ENCODE data around the gene LLGL2. TPM values are rescaled to one million over a fixed set of nuclear protein-coding genes. Genes with fewer than 3 reads are reported as not detected.

Gene LLGL2
- polyA plus RNA-seq, 1 donor (not counting 4 experiments of a cell fraction or from before 2014, with no cell fraction given) = 13.8 TPM

DNA sequence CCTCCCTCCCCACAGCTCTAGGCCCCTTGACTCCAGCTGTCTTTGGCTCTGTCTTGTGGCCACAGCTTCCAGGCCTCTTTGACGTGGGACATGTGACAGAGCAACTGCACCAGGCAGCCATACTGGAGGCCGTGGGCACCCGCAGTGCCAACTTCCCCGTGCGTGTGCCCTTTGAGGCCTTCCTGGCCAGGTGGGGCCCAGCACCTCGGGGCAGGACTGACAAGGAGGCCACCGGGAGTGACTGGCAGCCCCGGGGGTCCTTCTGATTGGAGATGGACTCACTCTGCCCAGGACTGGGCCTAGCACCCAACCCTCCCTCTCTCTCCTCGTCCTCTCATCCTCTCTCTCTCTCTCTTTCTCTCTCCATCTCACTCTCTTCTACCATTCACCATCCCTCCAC lies 77.6 kb downstream of the LLGL2 start:
- Histone ChIP-seq H3K4me3 (ENCODE audit: control insufficient read depth in 2 of 3, extremely low read depth in 1 of 3, insufficient read depth in 2 of 3, low read depth in 1 of 3, low read length in 3 of 3) (no peak overlapping the region), H3K27ac (ENCODE audit: control insufficient read depth, insufficient read depth, low read length) (no peak overlapping the region), H3K4me2 (ENCODE audit: control insufficient read depth, extremely low read depth, insufficient read depth, low read depth, low read length) (no peak overlapping the region), H2AFZ (ENCODE audit: control insufficient read depth, low read length) (no peak overlapping the region), H3K79me2 (ENCODE audit: control insufficient read depth, insufficient read depth, low read length) (no peaks in the 10 kb centered on the region), H3K36me3 (ENCODE audit: control insufficient read depth in 2 of 2, extremely low read depth in 1 of 2, insufficient read depth in 2 of 2, low read length in 2 of 2) (no peaks in the 10 kb centered on the region), H3K4me1 (ENCODE audit: control insufficient read depth, extremely low read depth, insufficient read depth, low read length) (peaks cover 6% of the 10 kb centered on the region), H3K27me3 (ENCODE audit: control insufficient read depth, extremely low read depth, insufficient read depth, low read length) (peaks cover 8% of the 10 kb centered on the region), H3K9me3 (ENCODE audit: control insufficient read depth, low read depth, low read length) (no peaks in the 10 kb centered on the region), H3K9ac (ENCODE audit: control insufficient read depth, extremely low read depth, insufficient read depth, low read length) (no peak overlapping the region), H4K20me1 (ENCODE audit: control insufficient read depth, extremely low read depth, insufficient read depth, low read length) (no peaks in the 10 kb centered on the region), H3K9me1 (ENCODE audit: control insufficient read depth, extremely low read depth, insufficient read depth, low read length) (no peaks in the 10 kb centered on the region)
- no peak for TF ChIP-seq CTCF (optimal IDR thresholded peaks at IDR 0.05 in 1 of 3, IDR thresholded peaks at IDR 0.05 in 1 of 3, conservative IDR thresholded peaks at IDR 0.05 in 1 of 3; ENCODE audit: extremely low read depth in 1 of 3, insufficient read depth in 2 of 3, low read length in 3 of 3)
- no peak for TF ChIP-seq EZH2 (IDR thresholded peaks at IDR 0.05; ENCODE audit: low read length)
- dilution Hi-C loops (cut with MboI; ENCODE audit: extremely low pct_ligation_motif_present, low sequenced_read_pairs) = no loop called here
- FAIRE-seq (no peak), DNase-seq (ENCODE audit: low read depth, low spot score) (no peak)

- Histone ChIP-seq H3K27ac (ENCODE audit: control insufficient read depth, insufficient read depth, low read length) (no peak overlapping the region), H3K9me3 (ENCODE audit: control insufficient read depth, low read depth, low read length) (no peaks in the 10 kb centered on the region), H3K4me1 (ENCODE audit: control insufficient read depth, extremely low read depth, insufficient read depth, low read length) (peaks cover 6% of the 10 kb centered on the region), H2AFZ (ENCODE audit: control insufficient read depth, low read length) (no peak overlapping the region), H3K27me3 (ENCODE audit: control insufficient read depth, extremely low read depth, insufficient read depth, low read length) (peaks cover 8% of the 10 kb centered on the region), H3K36me3 (ENCODE audit: control insufficient read depth in 2 of 2, extremely low read depth in 1 of 2, insufficient read depth in 2 of 2, low read length in 2 of 2) (no peaks in the 10 kb centered on the region), H3K9me1 (ENCODE audit: control insufficient read depth, extremely low read depth, insufficient read depth, low read length) (no peaks in the 10 kb centered on the region), H3K9ac (ENCODE audit: control insufficient read depth, extremely low read depth, insufficient read depth, low read length) (no peak overlapping the region), H3K4me3 (ENCODE audit: control insufficient read depth in 2 of 3, extremely low read depth in 1 of 3, insufficient read depth in 2 of 3, low read depth in 1 of 3, low read length in 3 of 3) (no peak overlapping the region), H3K4me2 (ENCODE audit: control insufficient read depth, extremely low read depth, insufficient read depth, low read depth, low read length) (no peak overlapping the region), H3K79me2 (ENCODE audit: control insufficient read depth, insufficient read depth, low read length) (no peaks in the 10 kb centered on the region), H4K20me1 (ENCODE audit: control insufficient read depth, extremely low read depth, insufficient read depth, low read length) (no peaks in the 10 kb centered on the region)
- dilution Hi-C loops (cut with MboI; ENCODE audit: extremely low pct_ligation_motif_present, low sequenced_read_pairs) = no loop called here
- TF ChIP-seq EZH2 (IDR thresholded peaks at IDR 0.05; ENCODE audit: low read length) (no peak), CTCF (optimal IDR thresholded peaks at IDR 0.05 in 1 of 3, IDR thresholded peaks at IDR 0.05 in 1 of 3, conservative IDR thresholded peaks at IDR 0.05 in 1 of 3; ENCODE audit: extremely low read depth in 1 of 3, insufficient read depth in 2 of 3, low read length in 3 of 3) (no peak)
- FAIRE-seq (no peak), DNase-seq (ENCODE audit: low read depth, low spot score) (no peak)
Measured at GRCh38 chr17:75604034-75604695, 78.7 kb downstream of the LLGL2 start.

Measured in keratinocyte (primary cell).